CD4-positive, alpha-beta T cell treated with Interleukin-4 for 4 hours (primary cell): ENCODE data around the gene PLD5.

Source experiments
- DNase-seq: peaks from one replicate; pipeline ENCODE4 v3.0.0-alpha.2; 2020

The PLD5 gene

DNA sequence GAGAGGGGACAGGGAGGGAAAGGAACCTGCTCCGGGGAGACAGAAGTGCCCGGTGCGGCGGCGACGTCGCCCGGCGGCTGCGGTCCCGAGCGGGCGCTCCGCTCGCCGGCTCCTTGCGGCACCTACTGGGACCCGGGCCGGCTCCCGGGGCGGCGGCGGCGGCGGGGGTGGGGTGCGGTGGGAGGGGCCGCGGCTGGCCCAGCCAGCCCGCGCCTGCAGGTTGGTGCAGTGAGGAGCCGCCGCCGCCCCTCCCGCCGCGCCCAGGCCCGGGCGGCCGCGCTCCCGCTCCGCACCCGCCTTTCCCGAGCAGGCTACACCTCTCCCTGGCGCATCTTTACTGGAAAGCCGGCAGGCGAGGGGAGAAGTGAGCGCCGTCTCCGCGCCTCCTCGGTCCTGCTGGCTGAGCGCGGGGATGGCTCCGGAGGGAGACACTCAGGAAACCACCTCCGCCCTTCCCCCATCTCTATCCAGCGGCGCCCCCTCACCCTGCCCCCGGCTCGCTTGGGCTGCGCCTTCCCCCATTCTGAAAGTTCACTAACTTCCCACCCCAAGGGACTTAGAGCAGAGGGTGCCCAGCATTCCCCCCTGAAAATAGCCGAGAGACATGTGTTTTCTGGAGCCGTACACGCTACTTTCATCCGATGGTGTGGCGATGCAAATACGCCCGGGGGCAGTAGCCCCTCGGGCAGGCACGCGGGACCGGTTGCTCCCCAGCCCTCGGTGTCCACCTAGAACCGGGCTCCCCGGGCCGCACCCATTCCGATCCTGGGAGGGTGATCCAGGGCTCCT is at the start of gene PLD5:
TSS of gene PLD5 (minus strand) at position 127 of the 789 bp plus-strand sequence.
- no peak for DNase-seq

DNA sequence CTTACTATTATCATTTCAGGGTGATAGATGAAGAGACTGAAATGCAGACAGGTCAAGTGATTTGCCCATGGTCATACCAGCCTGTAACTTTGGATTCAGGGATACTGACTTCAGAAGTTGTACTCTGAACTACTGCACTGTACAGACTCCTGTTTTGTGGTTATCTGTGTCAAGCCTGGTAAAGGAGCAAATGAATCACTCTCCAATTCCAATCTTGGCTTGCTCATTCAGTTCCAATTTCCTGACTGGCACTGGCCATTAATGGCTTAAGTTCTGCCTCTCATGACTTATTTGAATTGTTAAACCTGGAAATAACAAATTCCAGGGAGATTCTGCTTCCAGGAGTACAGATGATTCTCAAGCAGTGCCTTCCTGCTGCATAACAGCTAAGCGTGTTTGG is 45.4 kb upstream of the PLD5 start:
- DNase-seq: no peak

DNA sequence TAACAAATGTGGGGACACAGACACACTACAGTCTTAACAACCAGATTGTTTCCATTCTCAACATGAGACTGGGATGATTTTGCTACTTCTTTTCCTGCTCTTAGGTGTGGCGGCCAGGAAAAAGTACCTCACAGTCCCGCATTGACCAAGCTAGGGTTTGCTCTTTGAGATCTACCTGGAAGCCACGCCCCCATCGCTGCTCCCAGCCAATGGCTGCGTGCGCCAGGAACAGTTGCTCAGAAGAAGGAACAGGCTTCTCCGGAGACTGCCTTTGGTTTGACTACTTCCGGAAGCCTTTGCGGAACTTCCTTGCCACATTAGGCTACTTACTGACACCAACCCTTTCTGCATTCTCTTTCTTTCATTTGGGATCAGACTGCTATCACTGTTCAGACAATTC is 44.2 kb upstream of the PLD5 start:
- DNase-seq: no peak

DNA sequence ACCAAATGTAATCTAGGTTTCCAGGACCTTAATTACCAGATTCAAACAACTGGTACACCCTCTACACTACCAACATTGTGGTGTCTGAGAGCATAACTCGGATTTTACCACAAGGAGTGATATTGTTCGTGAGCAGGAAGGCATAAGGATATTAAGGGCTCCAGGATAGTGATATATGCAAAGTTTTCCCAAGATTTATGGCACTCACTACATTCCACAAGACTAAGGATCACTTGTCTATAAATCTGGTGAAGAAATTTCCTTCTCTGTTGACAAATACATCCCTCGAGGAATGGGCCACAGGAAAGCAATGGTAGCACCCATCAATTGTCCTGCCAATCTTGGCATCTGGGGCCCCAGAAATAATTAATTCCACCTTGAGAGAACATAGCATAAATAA is 43.1 kb upstream of the PLD5 start:
- DNase-seq: no peak

DNA sequence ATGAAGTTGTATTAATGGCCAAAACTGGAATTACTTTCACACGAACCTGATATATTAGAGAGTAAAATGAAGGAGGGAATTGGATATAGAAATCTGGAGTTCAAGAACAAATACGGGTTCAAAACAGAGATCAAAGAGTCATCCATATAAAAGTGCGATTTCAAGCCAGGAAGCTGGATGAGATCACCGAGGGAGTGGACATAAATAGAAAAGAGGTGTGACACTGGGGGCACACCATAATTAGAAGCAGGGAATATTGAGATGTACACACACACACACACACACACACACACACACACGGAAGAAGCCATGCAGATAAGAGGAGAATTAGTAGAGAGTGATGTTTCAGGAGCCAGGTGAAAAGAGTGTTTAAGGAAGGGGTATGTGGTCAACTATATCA is 32.3 kb upstream of the PLD5 start:
- no peak for DNase-seq

DNA sequence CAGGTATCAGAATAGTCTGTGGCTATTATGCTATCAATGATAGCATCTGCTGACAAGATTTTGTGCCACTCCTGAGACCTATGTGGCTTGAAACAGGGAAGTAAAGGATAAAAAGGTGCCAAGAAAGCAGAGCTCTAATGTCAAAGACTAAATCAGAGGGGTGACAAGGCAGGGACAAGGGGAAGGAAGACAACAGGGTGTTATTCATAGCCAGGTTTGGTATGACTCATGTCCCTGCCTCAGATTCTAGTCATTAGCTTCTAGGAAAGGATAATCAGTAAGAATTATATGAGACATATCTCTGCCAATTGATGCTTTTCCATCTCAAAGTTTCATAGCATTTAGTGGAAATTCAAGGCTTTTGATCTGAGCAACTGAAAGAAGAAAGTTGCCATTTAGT is 31.8 kb upstream of the PLD5 start:
- DNase-seq: no peak

DNA sequence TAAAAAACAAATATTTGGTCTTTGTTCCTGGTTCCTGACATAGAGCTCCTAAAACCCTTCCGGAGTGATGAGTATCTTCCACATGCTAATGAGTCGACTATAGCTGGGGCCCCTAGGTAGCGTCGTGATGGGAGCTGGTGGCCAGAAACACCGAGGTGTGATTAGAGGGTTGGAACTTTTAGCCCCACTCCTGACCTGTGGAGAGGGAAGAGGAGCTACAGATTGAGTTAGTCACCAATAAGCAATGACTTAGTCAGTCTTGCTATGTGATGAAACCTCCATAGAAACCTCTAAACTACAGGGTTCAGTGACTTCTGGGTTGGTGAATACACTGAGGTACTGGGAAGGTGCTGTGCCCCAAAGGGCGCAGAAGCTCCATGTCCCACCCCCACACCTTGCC is 30.1 kb upstream of the PLD5 start:
- DNase-seq: no peak

DNA sequence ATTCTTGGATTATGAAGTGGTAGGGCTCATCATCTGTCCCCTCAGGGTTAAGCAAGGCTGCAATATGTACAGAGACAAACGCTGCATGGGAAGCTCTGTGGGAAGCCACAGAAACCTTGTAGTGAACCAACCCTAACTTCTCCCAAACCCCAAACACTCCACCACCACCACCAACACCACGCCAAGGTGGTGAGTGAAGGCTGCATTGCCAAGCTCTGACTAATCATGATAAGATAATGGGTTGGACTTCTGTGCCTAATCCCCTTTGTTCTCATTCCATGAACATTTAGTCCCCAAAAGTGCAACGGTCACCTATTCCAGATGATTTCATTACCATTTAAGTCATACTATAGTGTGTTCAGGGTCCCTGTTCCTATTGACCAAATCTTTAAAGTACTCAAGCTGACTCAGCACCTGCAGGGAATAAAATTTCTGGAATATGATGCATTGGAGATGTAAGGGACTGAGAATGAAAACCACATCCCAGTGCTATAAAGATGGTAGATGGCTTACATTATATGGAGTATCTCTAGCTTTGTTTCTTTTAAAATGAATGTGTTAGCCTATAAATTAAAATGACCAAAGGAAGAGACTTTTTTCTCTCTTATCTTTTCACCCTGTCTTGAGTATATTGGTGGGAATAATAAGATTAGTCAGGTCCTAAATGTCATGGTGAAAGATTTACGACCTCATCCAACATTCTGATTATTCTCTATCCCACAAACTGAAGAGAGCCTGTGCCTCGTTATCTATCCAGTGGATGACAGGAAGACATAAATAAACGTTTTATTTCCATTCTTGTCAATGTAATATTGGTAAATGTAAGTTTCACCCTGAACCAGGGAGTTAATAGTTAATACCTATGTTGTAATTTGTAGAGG is 22.6 kb upstream of the PLD5 start:
- DNase-seq: no peak

DNA sequence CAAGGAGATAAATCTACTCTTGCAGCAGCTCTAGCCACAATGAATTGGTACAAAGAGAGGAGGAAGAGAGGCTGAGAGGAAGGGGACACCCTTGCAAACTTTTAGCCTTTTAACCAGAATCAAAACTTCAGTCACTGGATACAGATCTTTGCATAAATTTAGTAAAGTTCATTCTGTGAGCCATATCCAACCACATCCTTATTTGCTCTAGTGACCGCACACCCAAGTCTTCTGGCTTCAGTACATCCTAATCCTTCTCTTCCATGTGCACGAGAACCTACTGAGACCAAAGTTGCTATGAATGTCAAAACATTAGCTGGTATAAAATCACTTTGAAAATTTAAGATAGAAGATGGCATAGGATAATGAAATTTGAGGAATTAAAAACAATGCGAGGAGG is 21.9 kb upstream of the PLD5 start:
- no peak for DNase-seq

DNA sequence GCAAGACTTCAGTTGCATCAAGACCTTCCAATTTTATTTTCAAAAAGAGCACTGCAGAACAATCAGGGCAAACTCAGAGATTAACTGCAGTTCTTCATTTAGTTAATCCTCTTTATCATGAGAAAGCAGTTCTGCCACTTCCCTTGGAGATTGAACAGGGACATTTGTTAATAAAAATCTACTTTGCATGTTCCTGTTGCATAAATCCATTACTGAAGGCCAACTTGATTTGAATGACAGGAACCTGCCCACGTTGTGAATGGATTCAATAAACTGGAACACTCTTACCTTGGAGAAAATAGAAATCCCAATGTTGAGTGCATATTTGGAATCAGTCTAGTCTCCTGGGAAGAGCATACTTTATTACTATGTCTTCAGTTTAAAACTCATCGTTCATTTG is 19.6 kb upstream of the PLD5 start:
- no peak for DNase-seq

DNA sequence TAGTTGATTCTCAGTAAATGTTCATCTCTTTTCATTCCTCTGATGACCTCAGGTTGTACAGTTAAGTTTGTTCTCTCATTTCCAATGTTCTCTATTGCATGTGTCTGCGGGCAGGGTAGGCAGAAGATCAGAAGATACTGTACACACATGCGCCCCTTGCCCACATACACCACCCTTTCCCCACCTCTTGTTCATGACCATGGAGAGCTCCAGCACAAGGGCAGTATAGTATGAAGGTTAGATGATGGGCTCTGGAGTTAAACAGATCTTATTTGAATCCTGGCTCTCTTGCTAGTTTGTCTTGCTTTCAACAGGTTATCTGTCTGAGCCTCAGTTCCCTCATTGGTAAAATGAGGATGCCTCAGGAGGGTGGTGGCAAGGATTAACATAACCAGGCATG is 17.8 kb upstream of the PLD5 start:
- no peak for DNase-seq

DNA sequence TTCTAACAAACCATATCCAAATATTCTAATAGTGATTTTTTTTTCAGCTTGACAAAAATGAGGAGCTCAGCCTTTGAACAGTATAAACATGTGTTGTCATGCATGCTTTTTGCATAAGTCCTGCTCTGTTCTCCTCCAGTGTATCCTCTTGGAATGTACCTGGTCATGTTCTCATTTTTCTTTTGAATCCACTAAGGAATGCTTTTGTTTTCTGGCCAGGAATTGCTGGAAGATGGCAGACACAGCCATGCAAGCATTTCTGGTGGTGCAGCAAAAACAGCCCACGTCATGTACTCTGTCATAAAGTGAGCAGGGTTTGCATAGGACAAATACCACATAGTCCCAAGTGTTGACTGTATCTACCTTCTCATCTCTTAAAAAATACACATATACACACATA is 11.5 kb upstream of the PLD5 start:
- DNase-seq: no peak

DNA sequence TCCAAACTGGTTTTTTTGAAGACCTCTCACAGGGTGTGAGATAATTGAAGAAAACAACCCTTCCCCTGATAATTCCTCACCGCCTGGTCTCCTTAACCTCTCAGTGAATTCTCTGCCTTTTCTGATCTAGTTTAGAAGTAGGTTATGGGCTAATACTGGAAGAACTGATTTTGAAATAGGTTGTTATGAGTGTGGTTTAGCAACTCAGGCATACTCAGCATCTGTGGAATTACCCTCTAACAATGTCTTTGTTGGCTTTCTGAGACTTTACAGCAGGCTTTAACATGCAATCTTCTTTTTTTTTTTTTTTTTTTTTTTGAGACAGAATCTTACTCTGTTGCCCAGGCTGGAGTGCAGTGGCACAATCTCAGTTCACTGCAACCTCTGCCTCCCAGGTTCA is 10.3 kb upstream of the PLD5 start:
- DNase-seq: no peak

DNA sequence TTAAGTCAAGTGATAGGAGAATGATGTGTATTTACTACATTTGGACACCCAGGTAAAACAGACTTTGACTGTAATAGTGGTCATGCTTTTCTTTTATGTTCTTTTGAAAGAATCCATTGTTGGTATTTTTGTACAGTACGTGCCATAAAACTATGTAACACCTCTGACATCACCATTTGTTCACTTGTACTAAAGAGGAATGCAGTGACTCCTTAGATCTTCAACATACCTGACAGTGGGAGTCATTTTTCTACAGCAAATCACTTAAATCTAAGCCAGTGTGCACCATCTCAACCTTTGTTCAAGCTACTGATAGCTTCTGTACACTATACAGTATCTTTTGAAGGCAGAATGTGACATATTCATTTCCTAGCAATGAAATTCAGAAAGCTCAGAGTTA is 6.3 kb upstream of the PLD5 start:
- DNase-seq: no peak

DNA sequence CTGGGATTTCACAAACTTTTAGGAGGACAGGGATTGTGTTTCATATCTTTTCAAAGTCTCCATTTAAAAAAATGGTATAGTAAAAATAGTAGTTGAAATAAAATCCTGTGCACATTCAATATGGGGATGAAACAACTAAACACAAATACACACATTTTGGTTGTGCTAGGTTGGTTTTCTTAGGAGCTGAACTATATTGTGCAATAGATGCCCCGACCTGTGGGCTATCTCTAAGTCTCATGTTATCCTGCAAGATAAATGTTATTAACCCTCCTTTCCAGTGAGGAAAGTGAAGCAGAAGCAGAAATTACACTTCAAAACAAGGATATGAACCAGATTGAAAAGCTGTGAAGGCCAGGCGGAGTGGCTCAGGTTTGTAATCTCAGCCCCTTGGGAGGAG is 1.3 kb upstream of the PLD5 start:
- DNase-seq: no peak

DNA sequence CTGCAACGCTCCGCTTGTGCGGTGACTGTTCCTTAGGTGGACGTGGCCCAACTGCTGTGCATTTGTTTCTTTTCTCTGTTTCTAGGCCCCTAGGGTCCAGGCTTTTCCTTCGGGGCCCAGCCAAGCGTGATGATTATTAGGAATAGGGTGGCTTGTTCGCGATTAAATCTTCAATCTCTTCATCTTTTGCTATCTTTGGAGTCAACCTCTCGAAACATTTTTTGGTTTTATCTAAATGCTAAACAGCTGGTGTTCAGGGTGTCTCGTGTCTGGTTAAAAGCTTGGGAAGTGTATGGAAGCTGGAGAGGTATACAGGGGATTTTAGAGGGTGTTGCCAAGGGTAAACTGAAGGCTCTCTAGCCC is 844 bp upstream of the PLD5 start:
- no peak for DNase-seq

DNA sequence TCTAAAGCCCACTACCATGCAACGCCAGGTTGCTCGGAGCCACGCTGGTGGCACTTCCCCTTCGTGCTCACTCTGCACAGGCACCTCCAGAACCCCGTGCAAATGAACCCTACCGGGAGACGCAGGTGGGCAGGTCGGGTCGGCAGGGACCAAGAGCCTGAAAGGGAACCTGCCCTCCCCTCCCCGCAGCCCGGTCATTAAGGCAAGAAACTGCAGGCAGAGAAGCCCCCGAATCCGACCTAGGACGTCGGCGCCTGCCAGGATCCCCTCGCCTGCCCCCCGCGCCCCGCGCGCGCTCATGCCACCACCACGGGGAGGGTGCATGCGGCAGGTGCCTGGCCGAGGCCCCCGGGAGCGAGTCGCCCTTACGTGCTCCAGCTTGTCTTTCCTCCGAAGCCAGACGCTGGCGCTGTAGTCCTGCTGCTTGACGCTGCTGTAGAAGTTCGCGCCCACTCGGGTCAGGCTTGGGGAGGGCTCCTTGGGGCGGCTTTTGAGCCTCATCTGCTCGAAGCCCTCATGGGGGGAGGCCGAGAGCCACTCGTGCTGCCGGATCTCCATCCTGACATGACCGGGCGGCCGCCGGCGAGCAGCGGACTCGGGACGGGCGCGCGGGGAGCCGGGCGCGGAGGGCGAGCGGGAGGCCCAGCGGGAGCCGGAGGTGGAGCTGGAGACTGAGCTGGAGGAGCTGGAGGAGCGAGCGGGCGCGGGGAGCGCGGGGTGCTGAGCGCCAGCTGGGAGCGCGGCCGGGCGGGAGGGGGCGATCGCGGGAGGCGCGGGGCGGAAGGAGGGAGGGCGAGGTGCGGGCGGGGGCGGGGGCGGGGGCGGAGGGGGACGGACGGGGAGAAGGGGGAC is 552 bp downstream of the PLD5 start:
- no peak for DNase-seq

DNA sequence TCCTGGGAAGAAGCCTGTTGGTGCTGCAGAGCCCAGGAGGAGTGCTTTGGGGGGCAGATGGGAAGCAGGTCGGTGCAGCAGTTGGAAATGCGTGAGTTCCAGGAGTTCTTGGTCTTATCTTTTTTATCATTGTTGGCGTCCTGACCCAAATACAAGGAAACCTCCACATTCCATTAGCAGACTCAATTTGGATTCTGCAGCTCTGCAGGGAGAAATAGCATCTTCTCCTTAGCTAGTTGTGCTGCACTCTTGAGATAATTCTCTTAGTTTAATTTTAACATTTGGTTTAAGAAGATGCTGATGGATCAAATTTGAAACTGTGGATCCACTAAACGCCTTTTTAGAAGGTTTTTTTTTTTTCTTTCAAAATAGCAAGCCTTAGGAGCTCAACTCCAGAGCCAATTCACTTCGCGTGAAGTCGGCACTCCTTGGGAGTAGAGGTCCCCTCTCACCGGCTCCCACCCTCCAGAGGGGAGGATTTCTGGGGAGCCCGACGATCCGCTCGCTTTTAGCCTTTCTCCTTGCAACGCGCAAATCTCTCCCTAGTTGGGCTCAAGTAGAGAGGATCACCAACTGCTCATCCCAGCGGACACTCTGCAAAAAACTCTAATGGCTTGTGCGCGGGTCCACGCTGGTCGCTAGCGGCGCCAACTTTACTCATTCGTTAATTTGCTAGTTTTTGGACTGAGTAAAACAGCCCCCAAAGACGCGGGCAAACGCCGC is 1.3 kb downstream of the PLD5 start:
- DNase-seq: no peak

DNA sequence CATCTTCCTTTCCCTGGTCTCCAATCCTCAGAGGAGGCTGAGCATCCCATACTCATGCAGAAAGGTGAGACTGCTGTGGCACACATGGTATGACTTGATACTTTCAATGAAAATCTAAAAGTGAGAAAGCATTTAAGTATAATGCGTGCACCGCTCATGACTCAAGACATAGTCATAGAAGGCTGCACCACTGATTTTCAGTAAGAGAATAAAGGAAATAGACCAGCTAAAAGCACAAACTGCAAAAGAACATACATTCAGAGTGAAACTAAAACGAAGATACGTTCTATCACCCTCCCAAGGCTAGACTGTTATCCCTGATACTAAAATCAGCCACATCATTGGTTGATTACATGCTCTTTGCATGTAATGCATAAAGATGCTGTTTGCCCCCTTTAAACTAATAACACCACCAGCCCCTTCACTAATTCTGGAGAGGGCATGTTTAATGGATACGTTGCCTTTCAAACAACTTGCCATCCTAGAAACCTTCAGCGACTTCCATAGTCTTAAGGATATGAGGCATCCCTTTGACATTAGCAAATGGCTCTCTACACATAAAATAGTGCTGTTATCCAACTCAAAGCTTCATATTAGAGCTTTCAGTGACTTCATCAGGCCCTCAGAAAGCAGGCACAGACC is 2.1 kb downstream of the PLD5 start:
- no peak for DNase-seq

DNA sequence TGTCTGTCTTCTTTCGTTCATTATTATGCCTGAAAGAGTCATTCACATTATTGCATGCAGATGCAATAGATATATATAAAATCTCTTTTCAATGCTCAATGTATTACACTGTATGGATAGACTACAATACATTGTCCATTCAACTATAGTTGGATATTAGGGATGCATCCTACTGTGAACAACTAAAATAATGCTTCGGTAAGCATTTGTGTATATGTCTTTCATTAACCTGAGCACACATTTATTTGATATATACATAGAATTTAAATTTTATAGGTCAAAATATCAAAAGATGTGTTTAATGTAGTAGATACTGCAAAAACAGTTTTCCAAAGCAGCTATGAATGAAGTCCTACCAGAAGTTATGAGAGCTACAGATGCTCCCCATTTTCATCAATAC is 8.9 kb downstream of the PLD5 start:
- no peak for DNase-seq

DNA sequence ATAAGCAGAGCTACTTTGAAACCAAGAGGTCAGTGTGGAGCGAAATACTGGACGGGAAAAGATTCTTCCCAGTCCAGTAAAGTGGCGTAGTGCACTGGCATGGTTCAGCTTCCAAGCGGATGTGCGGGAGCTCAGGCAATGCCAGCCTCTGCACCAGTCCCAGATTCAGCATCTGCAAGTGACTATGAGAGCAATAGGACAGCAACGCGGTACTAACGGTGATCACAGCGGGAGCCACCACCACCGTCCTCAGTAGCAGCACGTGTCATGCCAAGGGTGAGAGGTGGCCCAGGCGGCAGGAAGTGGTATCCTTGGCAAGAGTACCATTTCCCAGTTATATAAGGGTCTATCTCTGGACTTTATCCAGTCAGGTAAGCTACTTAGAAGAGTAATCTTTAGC is 17.8 kb downstream of the PLD5 start:
- no peak for DNase-seq

DNA sequence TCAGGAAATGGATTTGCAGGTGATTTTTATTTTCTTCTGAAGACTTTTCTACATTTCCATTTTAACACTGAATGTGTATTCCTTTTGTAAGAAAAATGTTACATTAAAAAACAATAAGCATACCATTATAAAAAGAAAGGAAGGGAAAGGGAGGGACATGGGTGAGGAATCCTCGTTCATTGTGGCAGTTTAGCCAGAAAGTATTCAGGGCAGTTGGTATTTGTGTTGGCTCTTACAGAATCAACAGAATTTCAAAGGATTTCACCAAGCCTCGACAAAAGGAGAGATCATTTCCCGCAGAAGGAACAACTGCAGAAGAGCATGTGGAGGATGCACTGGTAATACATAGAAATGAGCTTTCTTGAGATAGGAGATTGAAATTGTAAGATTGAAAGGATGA is 35.0 kb downstream of the PLD5 start:
- no peak for DNase-seq
